ENCODE data around the gene SCN1B.

Gene SCN1B

GRCh38 chr19:35060160-35060855 is 30.0 kb downstream of the SCN1B start:
- Histone ChIP-seq H3K36me3 (ENCODE audit: control insufficient read depth in 1 of 2, insufficient read depth in 2 of 2, low read length in 2 of 2) (no peaks in the 10 kb centered on the region), H3K27me3 (ENCODE audit: low read depth, low read length) (no peaks in the 10 kb centered on the region), H3K4me1 (ENCODE audit: control insufficient read depth in 1 of 2, insufficient read depth in 2 of 2, low read length in 2 of 2) (no peaks in the 10 kb centered on the region), H3K27ac (ENCODE audit: low read length) (no peak overlapping the region), H3K4me3 (ENCODE audit: low read depth in 1 of 2, low read length in 2 of 2) (no peak overlapping the region), H3K9me3 (ENCODE audit: control insufficient read depth in 1 of 2, low read length in 2 of 2) (no peaks in the 10 kb centered on the region)

- no peaks in the 10 kb centered on the region for H3K27me3 ChIP-seq (ENCODE audit: low read depth, low read length)
- H3K4me1 ChIP-seq (ENCODE audit: control insufficient read depth in 1 of 2, insufficient read depth in 2 of 2, low read length in 2 of 2): no peaks in the 10 kb centered on the region
Measured at GRCh38 chr19:35061583-35062373, 31.5 kb downstream of the SCN1B start.

GRCh38 chr19:35062942-35063341 is 32.7 kb downstream of the SCN1B start:
- Histone ChIP-seq H3K36me3 (ENCODE audit: control insufficient read depth in 1 of 2, insufficient read depth in 2 of 2, low read length in 2 of 2) (no peaks in the 10 kb centered on the region), H3K27ac (ENCODE audit: low read length) (no peak overlapping the region), H3K9me3 (ENCODE audit: control insufficient read depth in 1 of 2, low read length in 2 of 2) (no peaks in the 10 kb centered on the region), H3K4me3 (ENCODE audit: low read depth in 1 of 2, low read length in 2 of 2) (no peak overlapping the region), H3K4me1 (ENCODE audit: control insufficient read depth in 1 of 2, insufficient read depth in 2 of 2, low read length in 2 of 2) (no peaks in the 10 kb centered on the region), H3K27me3 (ENCODE audit: low read depth, low read length) (no peaks in the 10 kb centered on the region)

More at GRCh38 chr19:35061583-35062373, 31.5 kb downstream of the SCN1B start:
- Histone ChIP-seq H3K27ac (ENCODE audit: low read length) (no peak overlapping the region), H3K36me3 (ENCODE audit: control insufficient read depth in 1 of 2, insufficient read depth in 2 of 2, low read length in 2 of 2) (no peaks in the 10 kb centered on the region), H3K4me3 (ENCODE audit: low read depth in 1 of 2, low read length in 2 of 2) (no peak overlapping the region), H3K9me3 (ENCODE audit: control insufficient read depth in 1 of 2, low read length in 2 of 2) (no peaks in the 10 kb centered on the region)

- Histone ChIP-seq H3K4me3 (ENCODE audit: low read depth in 1 of 2, low read length in 2 of 2) (no peak overlapping the region), H3K4me1 (ENCODE audit: control insufficient read depth in 1 of 2, insufficient read depth in 2 of 2, low read length in 2 of 2) (no peaks in the 10 kb centered on the region), H3K27ac (ENCODE audit: low read length) (no peak overlapping the region), H3K9me3 (ENCODE audit: control insufficient read depth in 1 of 2, low read length in 2 of 2) (no peaks in the 10 kb centered on the region), H3K36me3 (ENCODE audit: control insufficient read depth in 1 of 2, insufficient read depth in 2 of 2, low read length in 2 of 2) (no peaks in the 10 kb centered on the region), H3K27me3 (ENCODE audit: low read depth, low read length) (no peaks in the 10 kb centered on the region)
Measured at GRCh38 chr19:35063940-35064818, 33.9 kb downstream of the SCN1B start.

- no peaks in the 10 kb centered on the region for H3K4me1 ChIP-seq (ENCODE audit: control insufficient read depth in 1 of 2, insufficient read depth in 2 of 2, low read length in 2 of 2)
- no peaks in the 10 kb centered on the region for H3K27me3 ChIP-seq (ENCODE audit: low read depth, low read length)
- no peak overlapping the region for H3K27ac ChIP-seq (ENCODE audit: low read length)
- no peaks in the 10 kb centered on the region for H3K36me3 ChIP-seq (ENCODE audit: control insufficient read depth in 1 of 2, insufficient read depth in 2 of 2, low read length in 2 of 2)
- H3K4me3 ChIP-seq (ENCODE audit: low read depth in 1 of 2, low read length in 2 of 2): no peak overlapping the region
- H3K9me3 ChIP-seq (ENCODE audit: control insufficient read depth in 1 of 2, low read length in 2 of 2): peaks cover 1 to 6% of the 10 kb centered on the region in 2 donors
Measured at GRCh38 chr19:35065574-35065973, 35.3 kb downstream of the SCN1B start.

DNA sequence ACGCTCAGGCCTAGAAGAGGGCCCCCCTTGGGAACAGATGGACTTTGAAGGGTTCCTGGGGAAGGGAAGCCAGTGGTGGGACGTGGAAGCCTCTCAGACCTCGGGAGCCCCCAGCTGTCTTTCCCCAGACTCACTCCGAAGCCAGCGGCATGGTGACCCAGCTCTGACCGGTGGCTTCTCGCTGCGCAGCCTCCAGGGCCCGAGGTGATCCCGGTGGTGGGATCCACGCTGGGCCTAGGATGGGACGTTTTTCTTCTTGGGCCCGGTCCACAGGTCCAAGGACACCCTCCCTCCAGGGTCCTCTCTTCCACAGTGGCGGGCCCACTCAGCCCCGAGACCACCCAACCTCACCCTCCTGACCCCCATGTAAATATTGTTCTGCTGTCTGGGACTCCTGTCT is 35.9 kb downstream of the SCN1B start:
- Histone ChIP-seq H3K4me1 (ENCODE audit: control insufficient read depth in 1 of 2, insufficient read depth in 2 of 2, low read length in 2 of 2) (no peaks in the 10 kb centered on the region), H3K27me3 (ENCODE audit: low read depth, low read length) (no peaks in the 10 kb centered on the region), H3K9me3 (ENCODE audit: control insufficient read depth in 1 of 2, low read length in 2 of 2) (peaks cover 4 to 8% of the 10 kb centered on the region in 2 donors), H3K27ac (ENCODE audit: low read length) (no peak overlapping the region), H3K36me3 (ENCODE audit: control insufficient read depth in 1 of 2, insufficient read depth in 2 of 2, low read length in 2 of 2) (no peaks in the 10 kb centered on the region), H3K4me3 (ENCODE audit: low read depth in 1 of 2, low read length in 2 of 2) (no peak overlapping the region)

GRCh38 chr19:35066691-35067563 is 36.7 kb downstream of the SCN1B start:
- H3K27ac ChIP-seq (ENCODE audit: low read length): no peak overlapping the region
- no peak overlapping the region for H3K4me3 ChIP-seq (ENCODE audit: low read depth in 1 of 2, low read length in 2 of 2)
- H3K9me3 ChIP-seq (ENCODE audit: control insufficient read depth in 1 of 2, low read length in 2 of 2): peaks cover 4 to 8% of the 10 kb centered on the region in 2 donors
- H3K27me3 ChIP-seq (ENCODE audit: low read depth, low read length): no peaks in the 10 kb centered on the region
- no peaks in the 10 kb centered on the region for H3K4me1 ChIP-seq (ENCODE audit: control insufficient read depth in 1 of 2, insufficient read depth in 2 of 2, low read length in 2 of 2)
- H3K36me3 ChIP-seq (ENCODE audit: control insufficient read depth in 1 of 2, insufficient read depth in 2 of 2, low read length in 2 of 2): no peaks in the 10 kb centered on the region

GRCh38 chr19:35068941-35069634 is 38.8 kb downstream of the SCN1B start:
- H3K27me3 ChIP-seq (ENCODE audit: low read depth, low read length): no peaks in the 10 kb centered on the region

GRCh38 chr19:35069696-35070095 is 39.4 kb downstream of the SCN1B start:
- no peak overlapping the region for H3K4me3 ChIP-seq (ENCODE audit: low read depth in 1 of 2, low read length in 2 of 2)
- no peaks in the 10 kb centered on the region for H3K27me3 ChIP-seq (ENCODE audit: low read depth, low read length)
- no peaks in the 10 kb centered on the region for H3K4me1 ChIP-seq (ENCODE audit: control insufficient read depth in 1 of 2, insufficient read depth in 2 of 2, low read length in 2 of 2)
- H3K9me3 ChIP-seq (ENCODE audit: control insufficient read depth in 1 of 2, low read length in 2 of 2): peaks cover 4 to 8% of the 10 kb centered on the region in 2 donors
- no peaks in the 10 kb centered on the region for H3K36me3 ChIP-seq (ENCODE audit: control insufficient read depth in 1 of 2, insufficient read depth in 2 of 2, low read length in 2 of 2)
- H3K27ac ChIP-seq (ENCODE audit: low read length): no peak overlapping the region

More at GRCh38 chr19:35068941-35069634, 38.8 kb downstream of the SCN1B start:
- peaks cover 4 to 8% of the 10 kb centered on the region in 2 donors for H3K9me3 ChIP-seq (ENCODE audit: control insufficient read depth in 1 of 2, low read length in 2 of 2)
- no peak overlapping the region for H3K27ac ChIP-seq (ENCODE audit: low read length)
- no peaks in the 10 kb centered on the region for H3K4me1 ChIP-seq (ENCODE audit: control insufficient read depth in 1 of 2, insufficient read depth in 2 of 2, low read length in 2 of 2)
- no peaks in the 10 kb centered on the region for H3K36me3 ChIP-seq (ENCODE audit: control insufficient read depth in 1 of 2, insufficient read depth in 2 of 2, low read length in 2 of 2)
- no peak overlapping the region for H3K4me3 ChIP-seq (ENCODE audit: low read depth in 1 of 2, low read length in 2 of 2)

DNA sequence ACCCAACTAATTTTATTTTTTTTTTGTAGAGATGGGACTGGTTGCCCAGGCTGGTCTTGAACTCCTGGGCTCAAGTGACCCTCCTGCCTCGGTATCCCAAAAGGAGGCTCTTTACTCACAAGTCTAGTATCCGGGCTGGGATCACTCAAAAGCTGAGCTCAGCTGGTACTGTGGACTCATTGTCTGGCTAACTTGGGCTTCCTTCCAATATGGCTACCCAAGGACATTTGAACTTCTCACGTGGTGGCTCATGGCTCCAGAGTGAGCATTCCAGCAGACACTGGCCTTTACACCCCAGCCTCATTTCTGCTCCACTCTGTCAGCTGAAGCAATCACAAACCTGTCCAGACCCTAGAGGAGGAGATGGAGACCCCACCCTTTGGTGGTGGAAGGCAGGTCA is 40.2 kb downstream of the SCN1B start:
- Histone ChIP-seq H3K4me1 (ENCODE audit: control insufficient read depth in 1 of 2, insufficient read depth in 2 of 2, low read length in 2 of 2) (no peaks in the 10 kb centered on the region), H3K27me3 (ENCODE audit: low read depth, low read length) (no peaks in the 10 kb centered on the region), H3K36me3 (ENCODE audit: control insufficient read depth in 1 of 2, insufficient read depth in 2 of 2, low read length in 2 of 2) (no peaks in the 10 kb centered on the region), H3K9me3 (ENCODE audit: control insufficient read depth in 1 of 2, low read length in 2 of 2) (peaks cover 4 to 8% of the 10 kb centered on the region in 2 donors), H3K4me3 (ENCODE audit: low read depth in 1 of 2, low read length in 2 of 2) (no peak overlapping the region), H3K27ac (ENCODE audit: low read length) (no peak overlapping the region)

Measured in muscle layer of duodenum (tissue), 2 donors.